ENCODE data around the gene TMPRSS9. TPM values are rescaled to one million over a fixed set of nuclear protein-coding genes. Genes with fewer than 3 reads are reported as not detected.

TMPRSS9 gene
- total and polyA plus RNA-seq, 2 of the 13 experiments (the other 11 are each of a cell fraction or from before 2014, with no cell fraction given) = 2.5 to 5.2 TPM

DNA sequence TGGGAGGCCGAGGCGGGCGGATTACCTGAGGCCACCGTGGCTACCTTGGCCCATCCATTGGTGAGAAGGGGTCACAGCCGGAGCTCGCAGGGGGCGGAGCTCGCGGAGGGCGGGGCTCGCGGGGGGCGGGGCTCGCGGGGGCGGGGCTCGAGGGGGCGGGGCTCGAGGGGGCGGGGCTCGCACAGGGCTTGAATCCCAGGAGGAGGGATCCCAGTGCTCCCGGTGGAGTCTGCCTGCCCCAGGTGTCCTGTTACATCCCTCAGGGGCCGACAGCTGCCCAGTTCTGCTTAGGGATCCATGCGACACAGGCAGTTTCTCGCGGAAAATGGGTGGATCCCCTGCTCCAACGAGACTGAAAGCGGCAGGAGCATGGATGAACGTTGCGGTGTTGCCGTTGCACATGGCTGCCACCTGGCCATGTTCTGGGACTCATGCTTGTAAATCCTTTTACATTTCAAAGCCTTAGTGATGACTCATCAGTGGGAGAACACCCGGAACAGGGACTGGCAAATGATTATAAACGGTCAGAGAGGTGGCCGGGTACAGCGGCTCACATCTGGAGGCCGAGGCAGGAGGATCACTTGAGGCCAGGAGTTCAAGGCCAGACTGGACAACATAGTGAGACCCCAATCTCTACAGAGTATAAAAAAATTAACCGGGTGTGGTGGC is 25.1 kb downstream of the TMPRSS9 start:
- peak; percentile 30 for FAIRE-seq
- H3K27ac ChIP-seq (ENCODE audit: extremely low read length, insufficient read depth, low read length) = peak overlapping the region; percentile 32
- no peak overlapping the region for H3K9ac ChIP-seq (ENCODE audit: insufficient read depth, low read depth, low read length)
- no peaks in the 10 kb centered on the region for H4K20me1 ChIP-seq (ENCODE audit: insufficient read depth, low read length)
- peaks cover 7% of the 10 kb centered on the region; the same call in 1 of the 2 replicates for H3K9me3 ChIP-seq (ENCODE audit: low read length)
- BruUV-seq (replicated peaks) = no TSS peak
- H3K4me1 ChIP-seq (ENCODE audit: insufficient read depth, low read length) = peaks cover 20% of the 10 kb centered on the region
- ATAC-seq = peak; percentile 90
- peak overlapping the region in 2 of 3 experiments; percentile 32 to 61; a peak in 3 of 6 replicates for H3K4me3 ChIP-seq (replicated peaks in 1 of 3; ENCODE audit: insufficient read depth in 1 of 3, low read depth in 2 of 3, low read length in 3 of 3)
- peaks cover 2 to 9% of the 10 kb centered on the region in 2 experiments; a peak in 3 of 5 replicates for H3K27me3 ChIP-seq (ENCODE audit: control insufficient read depth in 1 of 2, insufficient read depth in 2 of 2, low read length in 2 of 2)
- H2AFZ ChIP-seq (ENCODE audit: low read length) = no peak overlapping the region
- CTCF ChIA-PET (ENCODE audit: low intra/inter-chr PET ratio, low total read pairs) = no interaction called here
- POLR2A ChIA-PET = interaction anchor here (0.7 to 2.6 kb wide), 5 partner anchors 9 to 91 kb away, joined by 3 to 47 read pairs (median 4); partner anchors contain the start of genes GADD45B and TIMM13
- no peaks in the 10 kb centered on the region for H3K79me2 ChIP-seq (ENCODE audit: insufficient read depth, low read length)
- H3K4me2 ChIP-seq (ENCODE audit: low read depth, low read length) = peak overlapping the region; percentile 74
- DNase-seq (ENCODE audit: low spot score) = peak; percentile 81
- in situ Hi-C loops (cut with HindIII; ENCODE audit: extremely low pct_ligation_motif_present, low pct_unique_long_range_greater_than_20kb) (no loop called here), intact Hi-C loops (cut with micrococcal nuclease; ENCODE audit: unreplicated experiment) (loop anchor here (1.0 kb wide), 1 partner anchor 9 kb away; no protein-coding TSS in a partner anchor)
- WGBS (ENCODE audit: low lambda C conversion rate) = 20% methylated on average over 24 of the region's 37 CpGs
- H3K36me3 ChIP-seq (replicated peaks in 1 of 2; ENCODE audit: control insufficient read depth in 1 of 2, insufficient read depth in 2 of 2, low read length in 2 of 2) = no peaks in the 10 kb centered on the region
- peak; percentile 14; the same call in 1 of the 2 replicates for TF ChIP-seq ZFX (CRISPR knock-in tag; IDR thresholded peaks at IDR 0.05; ENCODE audit: low read depth)
- peak in 1 of 2 experiments; percentile 47; a peak in 1 of 4 replicates for TF ChIP-seq KLF16 (CRISPR knock-in tag; IDR thresholded peaks at IDR 0.05)
- TF ChIP-seq RFX1 (IDR thresholded peaks at IDR 0.05) = no peak
- peak in 1 of 2 experiments; percentile 51; a peak in 2 of 4 replicates for TF ChIP-seq POLR2A (IDR thresholded peaks at IDR 0.05; ENCODE audit: insufficient read depth in 1 of 2, low read depth in 2 of 2, low read length in 2 of 2)
- TF ChIP-seq NRL (CRISPR knock-in tag; IDR thresholded peaks at IDR 0.05; ENCODE audit: borderline replicate concordance) = no peak
- peak; percentile 38; the same call in 1 of the 2 replicates for TF ChIP-seq DMAP1 (CRISPR knock-in tag; IDR thresholded peaks at IDR 0.05)
- no peak for TF ChIP-seq ZNF615 (CRISPR knock-in tag; IDR thresholded peaks at IDR 0.05; ENCODE audit: borderline replicate concordance)
- no peak for TF ChIP-seq ZNF253 (CRISPR knock-in tag; IDR thresholded peaks at IDR 0.05; ENCODE audit: borderline replicate concordance)
- TF ChIP-seq ZNF768 (CRISPR knock-in tag; IDR thresholded peaks at IDR 0.05) = peak; percentile 61; the same call in 1 of the 2 replicates
- TF ChIP-seq, protein P1, sequence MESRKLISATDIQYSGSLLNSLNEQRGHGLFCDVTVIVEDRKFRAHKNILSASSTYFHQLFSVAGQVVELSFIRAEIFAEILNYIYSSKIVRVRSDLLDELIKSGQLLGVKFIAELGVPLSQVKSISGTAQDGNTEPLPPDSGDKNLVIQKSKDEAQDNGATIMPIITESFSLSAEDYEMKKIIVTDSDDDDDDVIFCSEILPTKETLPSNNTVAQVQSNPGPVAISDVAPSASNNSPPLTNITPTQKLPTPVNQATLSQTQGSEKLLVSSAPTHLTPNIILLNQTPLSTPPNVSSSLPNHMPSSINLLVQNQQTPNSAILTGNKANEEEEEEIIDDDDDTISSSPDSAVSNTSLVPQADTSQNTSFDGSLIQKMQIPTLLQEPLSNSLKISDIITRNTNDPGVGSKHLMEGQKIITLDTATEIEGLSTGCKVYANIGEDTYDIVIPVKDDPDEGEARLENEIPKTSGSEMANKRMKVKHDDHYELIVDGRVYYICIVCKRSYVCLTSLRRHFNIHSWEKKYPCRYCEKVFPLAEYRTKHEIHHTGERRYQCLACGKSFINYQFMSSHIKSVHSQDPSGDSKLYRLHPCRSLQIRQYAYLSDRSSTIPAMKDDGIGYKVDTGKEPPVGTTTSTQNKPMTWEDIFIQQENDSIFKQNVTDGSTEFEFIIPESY (CRISPR knock-in tag; IDR thresholded peaks at IDR 0.05) = no peak
- no peak for TF ChIP-seq ZNF552 (CRISPR knock-in tag; IDR thresholded peaks at IDR 0.05; ENCODE audit: borderline replicate concordance)
- 0 out of 2 replicates have a peak, but pooled peaks have one; percentile 5 for TF ChIP-seq NFE2L2 (IDR thresholded peaks at IDR 0.05; ENCODE audit: low read length)
- no peak for TF ChIP-seq REXO4 (CRISPR knock-in tag; IDR thresholded peaks at IDR 0.05; ENCODE audit: borderline replicate concordance)
- TF ChIP-seq, protein P2, sequence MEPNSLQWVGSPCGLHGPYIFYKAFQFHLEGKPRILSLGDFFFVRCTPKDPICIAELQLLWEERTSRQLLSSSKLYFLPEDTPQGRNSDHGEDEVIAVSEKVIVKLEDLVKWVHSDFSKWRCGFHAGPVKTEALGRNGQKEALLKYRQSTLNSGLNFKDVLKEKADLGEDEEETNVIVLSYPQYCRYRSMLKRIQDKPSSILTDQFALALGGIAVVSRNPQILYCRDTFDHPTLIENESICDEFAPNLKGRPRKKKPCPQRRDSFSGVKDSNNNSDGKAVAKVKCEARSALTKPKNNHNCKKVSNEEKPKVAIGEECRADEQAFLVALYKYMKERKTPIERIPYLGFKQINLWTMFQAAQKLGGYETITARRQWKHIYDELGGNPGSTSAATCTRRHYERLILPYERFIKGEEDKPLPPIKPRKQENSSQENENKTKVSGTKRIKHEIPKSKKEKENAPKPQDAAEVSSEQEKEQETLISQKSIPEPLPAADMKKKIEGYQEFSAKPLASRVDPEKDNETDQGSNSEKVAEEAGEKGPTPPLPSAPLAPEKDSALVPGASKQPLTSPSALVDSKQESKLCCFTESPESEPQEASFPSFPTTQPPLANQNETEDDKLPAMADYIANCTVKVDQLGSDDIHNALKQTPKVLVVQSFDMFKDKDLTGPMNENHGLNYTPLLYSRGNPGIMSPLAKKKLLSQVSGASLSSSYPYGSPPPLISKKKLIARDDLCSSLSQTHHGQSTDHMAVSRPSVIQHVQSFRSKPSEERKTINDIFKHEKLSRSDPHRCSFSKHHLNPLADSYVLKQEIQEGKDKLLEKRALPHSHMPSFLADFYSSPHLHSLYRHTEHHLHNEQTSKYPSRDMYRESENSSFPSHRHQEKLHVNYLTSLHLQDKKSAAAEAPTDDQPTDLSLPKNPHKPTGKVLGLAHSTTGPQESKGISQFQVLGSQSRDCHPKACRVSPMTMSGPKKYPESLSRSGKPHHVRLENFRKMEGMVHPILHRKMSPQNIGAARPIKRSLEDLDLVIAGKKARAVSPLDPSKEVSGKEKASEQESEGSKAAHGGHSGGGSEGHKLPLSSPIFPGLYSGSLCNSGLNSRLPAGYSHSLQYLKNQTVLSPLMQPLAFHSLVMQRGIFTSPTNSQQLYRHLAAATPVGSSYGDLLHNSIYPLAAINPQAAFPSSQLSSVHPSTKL (CRISPR knock-in tag; IDR thresholded peaks at IDR 0.05) = peak; percentile 47; the same call in 1 of the 2 replicates
- no peak for TF ChIP-seq U2AF2 (IDR thresholded peaks at IDR 0.05; ENCODE audit: low read depth, low read length)
- no peak for TF ChIP-seq ZBTB7A (CRISPR knock-in tag; IDR thresholded peaks at IDR 0.05)
- TF ChIP-seq MEIS2 (CRISPR knock-in tag; IDR thresholded peaks at IDR 0.05) = no peak
- peak; percentile 68 for TF ChIP-seq FOSL1 (CRISPR knock-in tag; IDR thresholded peaks at IDR 0.05; ENCODE audit: borderline replicate concordance)
- TF ChIP-seq ZNF788 (CRISPR knock-in tag; IDR thresholded peaks at IDR 0.05; ENCODE audit: borderline replicate concordance) = peak; percentile 43; the same call in 1 of the 2 replicates
